PC-9 (cell line): ENCODE data around the gene FAM98C.

Source experiments
- CTCF ChIP-seq: fragments of 200-600 bp; sonication (generic); conservative IDR thresholded peaks from 2 replicates; pipeline ENCODE4 v1.6.1; 2017; ENCODE audit warnings: mixed run types, antibody characterized with exemption, mild to moderate bottlenecking, moderate library complexity
- EZH2 ChIP-seq: fragments of 200-600 bp; sonication (generic); IDR thresholded peaks from 2 replicates; pipeline ENCODE4 v1.8.0; 2017; ENCODE audit warnings: antibody characterized with exemption, low read depth

- no peak for TF ChIP-seq CTCF
- no peak for TF ChIP-seq EZH2
Measured at GRCh38 chr19:38399081-38399480, 3.8 kb upstream of the FAM98C start.
